IMR-90 (cell line): ENCODE results near the gene C1orf116. TPM values are rescaled to one million over a fixed set of nuclear protein-coding genes. Genes with fewer than 3 reads are reported as not detected.

Source experiments
- ATAC-seq: fragments of 200-7000 bp; cut with Tn5 transposase; 2 replicates; pipeline ENCODE4 v1.9.1; 2020; ENCODE audit warnings: low read depth, mild to moderate bottlenecking, moderate library complexity
- BruUV-seq: library from RNA; stranded (reverse); fragments of 400-500 nt; replicated peaks from 2 replicates; lab custom pipeline; 2021; lab: Mats Ljungman, UMichigan
- CTCF ChIA-PET: fragments of 300-600 bp; formaldehyde crosslinking; extraction: SDS; loops from one replicate; lab custom pipeline; 2021; ENCODE audit warnings: antibody characterized with exemption; lab: Yijun Ruan, JAX
- POLR2A ChIA-PET: fragments of 300-600 bp; sonication (Branson Sonifier 250); formaldehyde crosslinking; loops from one replicate; lab custom pipeline; 2022; ENCODE audit warnings: antibody characterized with exemption; ENCODE audit not compliant: unreplicated experiment; lab: Charles Lee
- DNase-seq: peaks from one replicate; pipeline ENCODE4 v3.0.0; 2013
- H2AFZ ChIP-seq: replicated peaks from 2 replicates; pipeline ENCODE3; 2013; ENCODE audit warnings: low read length, mild to moderate bottlenecking; ENCODE audit not compliant: poor library complexity
- H2AK5ac ChIP-seq: 2 replicates; pipeline ENCODE4 v1.6.1; 2013; ENCODE audit warnings: low read depth, low read length, inconsistent platforms
- H2AK9ac ChIP-seq: replicated peaks from 2 replicates; pipeline ENCODE3; 2013; ENCODE audit warnings: mild to moderate bottlenecking, low read depth, low read length, moderate library complexity; ENCODE audit not compliant: poor library complexity
- H2BK120ac ChIP-seq: 2 replicates; pipeline ENCODE4 v1.6.1; 2013; ENCODE audit warnings: low read depth, low read length, inconsistent platforms
- H2BK15ac ChIP-seq: 3 replicates; pipeline ENCODE4 v1.6.1; 2013; ENCODE audit warnings: low read depth, low read length, inconsistent platforms
- H2BK20ac ChIP-seq: 2 replicates; pipeline ENCODE4 v1.6.1; 2013; ENCODE audit warnings: low read depth, mild to moderate bottlenecking, inconsistent platforms, low read length, moderate library complexity
- H2BK5ac ChIP-seq: 2 replicates; pipeline ENCODE4 v1.6.1; 2013; ENCODE audit warnings: mild to moderate bottlenecking, low read depth, low read length, inconsistent platforms; ENCODE audit not compliant: poor library complexity, severe bottlenecking
- H3K14ac ChIP-seq: replicated peaks from 2 replicates; pipeline ENCODE4 v1.6.1; 2013; ENCODE audit warnings: low read depth, low read length, inconsistent platforms
- H3K18ac ChIP-seq: 2 replicates; pipeline ENCODE4 v1.6.1; 2013; ENCODE audit warnings: low read depth, low read length, control low read depth
- H3K23ac ChIP-seq: 2 replicates; pipeline ENCODE4 v1.6.1; 2013; ENCODE audit warnings: low read depth, low read length, inconsistent platforms
- H3K27ac ChIP-seq: 2 replicates; pipeline ENCODE4 v1.5.1; 2013; ENCODE audit warnings: mild to moderate bottlenecking, control low read depth, low read length; ENCODE audit not compliant: insufficient read depth
- H3K27me3 ChIP-seq: 2 replicates; pipeline ENCODE4 v1.6.1; 2013; ENCODE audit warnings: low read length; ENCODE audit not compliant: control insufficient read depth, insufficient read depth
- H3K36me3 ChIP-seq: 2 replicates; pipeline ENCODE4 v1.6.1; 2013; ENCODE audit warnings: low read length, mixed read lengths; ENCODE audit not compliant: control insufficient read depth, insufficient read depth
- H3K4ac ChIP-seq: 2 replicates; pipeline ENCODE4 v1.6.1; 2013; ENCODE audit warnings: low read depth, low read length, inconsistent platforms
- H3K4me1 ChIP-seq: 2 replicates; pipeline ENCODE4 v1.6.1; 2013; ENCODE audit warnings: low read length, mixed read lengths; ENCODE audit not compliant: control insufficient read depth, insufficient read depth
- H3K4me2 ChIP-seq: 2 replicates; pipeline ENCODE4 v1.6.1; 2013; ENCODE audit warnings: low read depth, mild to moderate bottlenecking, control low read depth, low read length, moderate library complexity
- H3K4me3 ChIP-seq: 2 replicates; pipeline ENCODE4 v1.5.1; 2013; ENCODE audit warnings: low read depth, mild to moderate bottlenecking, control low read depth, low read length, moderate library complexity; ENCODE audit not compliant: insufficient read depth
- H3K56ac ChIP-seq: 2 replicates; pipeline ENCODE4 v1.6.1; 2013; ENCODE audit warnings: low read length, inconsistent platforms; ENCODE audit not compliant: insufficient read depth; ENCODE audit errors: extremely low read depth
- H3K79me1 ChIP-seq, 2 experiments: 2 replicates each; pipeline ENCODE4 v1.6.1; 2013; ENCODE audit warnings: low read length in 2 of 2, inconsistent platforms in 1 of 2, low read depth in 1 of 2
- H3K9ac ChIP-seq: 2 replicates; pipeline ENCODE4 v1.6.1; 2013; ENCODE audit warnings: low read depth, low read length, control low read depth
- H3K9me1 ChIP-seq: 2 replicates; pipeline ENCODE4 v1.6.1; 2013; ENCODE audit warnings: low read length, inconsistent platforms; ENCODE audit not compliant: insufficient read depth
- H3K9me3 ChIP-seq: 2 replicates; pipeline ENCODE4 v1.6.1; 2013; ENCODE audit warnings: low read length; ENCODE audit not compliant: control insufficient read depth, insufficient read depth
- H4K20me1 ChIP-seq: 2 replicates; pipeline ENCODE4 v1.6.1; 2013; ENCODE audit warnings: low read length, inconsistent platforms; ENCODE audit not compliant: insufficient read depth
- H4K5ac ChIP-seq: 2 replicates; pipeline ENCODE4 v1.6.1; 2013; ENCODE audit warnings: mild to moderate bottlenecking, low read depth, low read length, control low read depth
- H4K8ac ChIP-seq, 2 experiments: 2 replicates each; pipeline ENCODE4 v1.6.1; 2013; ENCODE audit warnings: low read depth in 2 of 2, low read length in 2 of 2, control low read depth in 1 of 2, inconsistent platforms in 1 of 2
- H4K91ac ChIP-seq: 2 replicates; pipeline ENCODE4 v1.6.1; 2013; ENCODE audit warnings: low read depth, low read length, inconsistent platforms; ENCODE audit not compliant: insufficient read depth
- CEBPB ChIP-seq: IDR thresholded peaks from 2 replicates; pipeline ENCODE4 v1.6.1; 2012; ENCODE audit warnings: low read depth, low read length, improper control_type of control experiment
- RAD21 ChIP-seq: IDR thresholded peaks from 2 replicates; pipeline ENCODE4 v1.6.1; 2012; ENCODE audit warnings: low read length, improper control_type of control experiment
- SMC3 ChIP-seq: fragments of 150-350 bp; IDR thresholded peaks from 2 replicates; pipeline ENCODE4 v1.6.1; 2016; ENCODE audit warnings: low read depth, mild to moderate bottlenecking, antibody characterized with exemption, low read length, moderate library complexity
- WGBS, 2 experiments: methylation state at CpG; one replicate each; pipeline versions ENCODE4 v1.1.5 to v1.1.7; 2013; ENCODE audit warnings: missing lambda C conversion rate in 2 of 2; ENCODE audit not compliant: insufficient read length in 1 of 2; ENCODE audit errors: extremely low coverage in 2 of 2; 5-methylcytosine and 5-hydroxymethylcytosine counted together
- dilution Hi-C: fragments of 300-500 bp; cut with HindIII; formaldehyde crosslinking; loops from one replicate; pipeline ENCODE4 v1.14.3; 2018; ENCODE audit warnings: low sequenced_read_pairs; ENCODE audit not compliant: unreplicated experiment
- in situ Hi-C: fragments of 300-500 bp; cut with MboI; formaldehyde crosslinking; loops from 3 replicates; pipeline ENCODE4 v1.14.3; 2019; ENCODE audit warnings: low sequenced_read_pairs, inconsistent platforms, mixed read lengths
- intact Hi-C: fragments of 100-400 bp; cut with micrococcal nuclease; formaldehyde crosslinking; loops from 2 replicates; pipeline ENCODE4 v1.10.0; 2022
- polyA plus RNA-seq, 3 experiments: library from polyadenylated mRNA; depleted of rRNA; stranded (reverse); fragments of >200 nt; gene quantifications; 2 replicates each; pipeline ENCODE4 v1.2.3, GENCODE V29; 2012; ENCODE audit warnings: low replicate concordance in 1 of 3
- total RNA-seq: library from RNA; depleted of rRNA; stranded (reverse); fragments of >200 nt; gene quantifications from 2 replicates; pipeline ENCODE4 v1.2.3, GENCODE V29; 2012
- TF ChIP-seq, protein P1 (sequence below): fragments of 150-350 bp; IDR thresholded peaks from 2 replicates; pipeline ENCODE4 v1.6.1; 2017; ENCODE audit warnings: mild to moderate bottlenecking, antibody characterized with exemption, low read length, low read depth

Gene C1orf116
- total and polyA plus RNA-seq, 2 of the 4 experiments (the other 2 are of a cell fraction), result under 0.01 to 0.03 TPM

DNA sequence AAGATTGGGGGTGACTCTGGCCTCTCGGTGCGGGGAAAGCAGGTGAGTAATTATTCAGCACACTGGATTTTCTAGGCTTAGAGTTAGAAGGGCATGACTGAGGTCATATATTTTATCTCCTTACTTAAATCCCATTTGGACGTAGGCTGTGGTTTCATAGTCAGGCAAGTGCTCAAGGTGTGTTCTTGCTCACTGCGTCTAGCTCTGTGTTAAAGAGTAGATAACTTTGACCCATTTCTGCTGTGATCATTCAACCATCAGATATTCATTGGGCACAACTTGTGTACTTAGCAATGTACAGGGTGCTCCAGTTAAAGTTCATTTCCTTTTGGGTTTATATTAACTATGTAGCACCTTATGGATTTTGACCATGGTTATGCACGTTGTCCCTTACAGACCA, 35.1 kb upstream of the C1orf116 start:
- H3K56ac ChIP-seq, result no peak overlapping the region
- no peak for ATAC-seq
- no CpG with 5 or more reads among the region's 5 CpGs for WGBS, 2 experiments

More for the DNA sequence above, 35.1 kb upstream of the C1orf116 start:
- in situ Hi-C loops, result no loop called here
- H4K5ac ChIP-seq, result no peak overlapping the region
- CTCF ChIA-PET, result no interaction called here
- no peak overlapping the region for H2BK5ac ChIP-seq
- TF ChIP-seq, protein P1, sequence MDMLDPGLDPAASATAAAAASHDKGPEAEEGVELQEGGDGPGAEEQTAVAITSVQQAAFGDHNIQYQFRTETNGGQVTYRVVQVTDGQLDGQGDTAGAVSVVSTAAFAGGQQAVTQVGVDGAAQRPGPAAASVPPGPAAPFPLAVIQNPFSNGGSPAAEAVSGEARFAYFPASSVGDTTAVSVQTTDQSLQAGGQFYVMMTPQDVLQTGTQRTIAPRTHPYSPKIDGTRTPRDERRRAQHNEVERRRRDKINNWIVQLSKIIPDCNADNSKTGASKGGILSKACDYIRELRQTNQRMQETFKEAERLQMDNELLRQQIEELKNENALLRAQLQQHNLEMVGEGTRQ, result no peak
- TF ChIP-seq SMC3 (no peak), RAD21 (no peak), CEBPB (no peak)
- H4K20me1 ChIP-seq, result no peaks in the 10 kb centered on the region
- no peak overlapping the region for H3K9ac ChIP-seq
- H3K4me1 ChIP-seq, result no peaks in the 10 kb centered on the region
- H2AK9ac ChIP-seq, result no peak overlapping the region
- DNase-seq, result no peak
- H3K79me1 ChIP-seq, result no peaks in the 10 kb centered on the region
- H3K9me1 ChIP-seq, result no peaks in the 10 kb centered on the region; the same call in 1 of the 2 replicates
- H3K18ac ChIP-seq, result no peak overlapping the region
- no peak overlapping the region for H4K8ac ChIP-seq
- intact Hi-C loops, result no loop called here
- no peaks in the 10 kb centered on the region for H3K9me3 ChIP-seq
- H3K4ac ChIP-seq, result no peak overlapping the region
- no peak overlapping the region for H3K14ac ChIP-seq
- no peak overlapping the region for H3K4me3 ChIP-seq
- POLR2A ChIA-PET, result no interaction called here
- H2BK20ac ChIP-seq, result no peak overlapping the region
- no peak overlapping the region for H2BK15ac ChIP-seq
- H3K23ac ChIP-seq, result no peak overlapping the region
- no TSS peak for BruUV-seq
- H2BK120ac ChIP-seq, result no peak overlapping the region
- H3K4me2 ChIP-seq, result no peak overlapping the region
- no peaks in the 10 kb centered on the region for H3K36me3 ChIP-seq
- no peak overlapping the region for H3K27ac ChIP-seq
- dilution Hi-C loops, result no loop called here
- no peak overlapping the region for H2AK5ac ChIP-seq
- no peak overlapping the region for H4K91ac ChIP-seq
- no peaks in the 10 kb centered on the region for H3K27me3 ChIP-seq
- no peak overlapping the region for H2AFZ ChIP-seq
